ENCODE results near the gene PLCB2. TPM values are rescaled to one million over a fixed set of nuclear protein-coding genes. Genes with fewer than 3 reads are reported as not detected.

The PLCB2 gene
- total RNA-seq, 2 donors from 2014 or later, result 17.7 to 32.4 TPM

GRCh38 chr15:40346579-40347558, 39.1 kb upstream of the PLCB2 start:
- H3K27ac ChIP-seq, result no peak overlapping the region
- peaks cover 19 to 30% of the 10 kb centered on the region in 2 donors for H3K4me1 ChIP-seq (ENCODE audit: control insufficient read depth in 1 of 2, low read depth in 2 of 2)
- no peak overlapping the region for H3K4me3 ChIP-seq
- no peaks in the 10 kb centered on the region for H3K36me3 ChIP-seq
- H3K27me3 ChIP-seq (replicated peaks; ENCODE audit: insufficient read depth), result no peaks in the 10 kb centered on the region
- no peaks in the 10 kb centered on the region for H3K9me3 ChIP-seq
- no peak for ATAC-seq (ENCODE audit: insufficient number of reproducible peaks, low FRiP score, low read depth)
- DNase-seq (ENCODE audit: low spot score), result no peak
- TF ChIP-seq CTCF (IDR thresholded peaks at IDR 0.05), result no peak

- ATAC-seq (ENCODE audit: insufficient number of reproducible peaks, low FRiP score, low read depth) (no peak), DNase-seq (ENCODE audit: low spot score) (no peak)
- Histone ChIP-seq H3K4me3 (no peak overlapping the region), H3K27ac (no peak overlapping the region), H3K27me3 (replicated peaks; ENCODE audit: insufficient read depth) (no peaks in the 10 kb centered on the region), H3K4me1 (ENCODE audit: control insufficient read depth in 1 of 2, low read depth in 2 of 2) (peaks cover 26 to 39% of the 10 kb centered on the region in 2 donors), H3K36me3 (no peaks in the 10 kb centered on the region), H3K9me3 (no peaks in the 10 kb centered on the region)
- TF ChIP-seq CTCF (IDR thresholded peaks at IDR 0.05), result no peak
Measured at GRCh38 chr15:40345867-40346578, 38.3 kb upstream of the PLCB2 start.

GRCh38 chr15:40345225-40345866, 37.6 kb upstream of the PLCB2 start:
- H3K9me3 ChIP-seq, result no peaks in the 10 kb centered on the region
- H3K36me3 ChIP-seq, result no peaks in the 10 kb centered on the region
- ATAC-seq (ENCODE audit: insufficient number of reproducible peaks, low FRiP score, low read depth) (no peak), DNase-seq (ENCODE audit: low spot score) (no peak)
- no peak overlapping the region for H3K27ac ChIP-seq
- H3K4me1 ChIP-seq (ENCODE audit: control insufficient read depth in 1 of 2, low read depth in 2 of 2), result peaks cover 29 to 46% of the 10 kb centered on the region in 2 donors
- no peak overlapping the region for H3K4me3 ChIP-seq
- no peaks in the 10 kb centered on the region for H3K27me3 ChIP-seq (replicated peaks; ENCODE audit: insufficient read depth)
- TF ChIP-seq CTCF (IDR thresholded peaks at IDR 0.05), result no peak

- peak overlapping the region; percentile 93 to 99 for H3K27ac ChIP-seq
- no peak for ATAC-seq (ENCODE audit: insufficient number of reproducible peaks, low FRiP score, low read depth)
Measured at GRCh38 chr15:40344631-40345120, 36.9 kb upstream of the PLCB2 start.

More at GRCh38 chr15:40344631-40345120, 36.9 kb upstream of the PLCB2 start:
- H3K4me3 ChIP-seq, result no peak overlapping the region
- H3K4me1 ChIP-seq (ENCODE audit: control insufficient read depth in 1 of 2, low read depth in 2 of 2), result peaks cover 36 to 52% of the 10 kb centered on the region in 2 donors
- no peak for DNase-seq (ENCODE audit: low spot score)
- H3K36me3 ChIP-seq, result no peaks in the 10 kb centered on the region
- H3K27me3 ChIP-seq (replicated peaks; ENCODE audit: insufficient read depth), result no peaks in the 10 kb centered on the region
- H3K9me3 ChIP-seq, result no peaks in the 10 kb centered on the region
- peak; percentile 77 for TF ChIP-seq CTCF (IDR thresholded peaks at IDR 0.05)

All from thoracic aorta (tissue), 2 donors.